Measurements from ENCODE around the gene KLHDC7B. TPM values are rescaled to one million over a fixed set of nuclear protein-coding genes. Genes with fewer than 3 reads are reported as not detected.
"Not testable (repeated sequence)": the region's sequence is repeated elsewhere in the genome, so short reads cannot be mapped to it uniquely, and the experiment has no call there.

Gene KLHDC7B
- polyA plus RNA-seq, 3 donors from 2014 or later: 2.4 to 8.1 (median 4.5) TPM

- no peak for DNase-seq
- Mint-ChIP-seq H3K36me3 (no peaks in the 10 kb centered on the region), H3K4me1 (peaks cover 24 to 30% of the 10 kb centered on the region in 2 donors), H3K27me3 (ENCODE audit: low read depth in 3 of 3) (peaks cover 4 to 28% (median 15%) of the 10 kb centered on the region in 3 donors), H3K4me3 (peak overlapping the region in 4 of 5 donors; percentile 13 to 60 (median 44)), H3K27ac (peak overlapping the region in 1 of 6 donors; percentile 64), H3K9me3 (peaks cover 0 to 1% (median 0%) of the 10 kb centered on the region in 6 donors)
Observed at GRCh38 chr22:50529416-50529896, 16.2 kb upstream of the KLHDC7B start.

DNA sequence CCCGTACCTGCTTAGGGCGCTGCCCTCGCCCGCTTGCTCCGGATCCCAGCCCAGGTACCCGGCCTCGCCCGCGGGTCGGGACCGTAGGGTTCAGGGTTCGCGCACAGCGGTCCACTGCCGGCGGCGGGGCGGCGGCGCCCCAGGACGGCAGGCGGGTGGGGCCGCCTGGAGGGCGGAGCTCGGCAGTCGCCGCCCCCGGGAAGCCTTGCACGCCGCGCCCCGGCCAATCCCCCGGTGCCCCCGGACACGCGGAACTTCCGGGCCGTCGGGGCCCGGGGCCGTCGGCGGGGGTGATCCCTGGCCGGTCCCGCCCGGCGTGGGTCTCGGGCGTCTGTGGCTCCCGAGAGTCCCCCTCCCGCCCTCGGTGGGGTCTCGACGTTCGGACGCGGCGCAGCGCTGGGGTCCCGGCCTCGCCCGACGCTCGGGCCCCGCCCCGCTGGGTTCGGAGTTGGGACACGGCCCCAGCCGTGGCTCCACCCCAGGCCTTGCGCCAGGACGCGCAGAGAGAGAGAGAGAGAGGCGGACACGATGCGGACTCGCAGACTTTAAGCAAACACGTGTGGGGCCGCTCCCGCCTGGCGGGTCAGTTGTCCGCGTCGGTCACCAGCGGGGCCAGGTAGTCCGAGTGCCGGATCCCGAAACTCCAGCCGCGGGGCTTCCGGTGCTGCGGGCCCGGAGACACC lies 15.7 kb upstream of the KLHDC7B start, which contains the start of gene TYMP:
TSS of gene TYMP (minus strand) at position 116 of the 683 bp plus-strand sequence. CDS start 303 bp downstream, outside the sequence.
- Mint-ChIP-seq H3K27me3 (ENCODE audit: low read depth in 3 of 3) (peaks cover 0 to 24% (median 14%) of the 10 kb centered on the region in 3 donors), H3K9me3 (peaks cover 0 to 1% (median 0%) of the 10 kb centered on the region in 6 donors), H3K4me1 (peaks cover 19 to 25% of the 10 kb centered on the region in 2 donors), H3K4me3 (peak within 1 kb of the TSS; percentile 83 to 92 (median 89)), H3K27ac (peak within 1 kb of the TSS; percentile 89 to 97 (median 92)), H3K36me3 (no peaks in the 10 kb centered on the region)
- DNase-seq: peak; percentile 65 to 72 (median 70)

- peaks cover 19 to 25% of the 10 kb centered on the region in 2 donors for H3K4me1 Mint-ChIP-seq
- peak overlapping the region; percentile 83 to 92 (median 89) for H3K4me3 Mint-ChIP-seq
- H3K27me3 Mint-ChIP-seq (ENCODE audit: low read depth in 3 of 3): peaks cover 0 to 20% (median 11%) of the 10 kb centered on the region in 3 donors
- no peaks in the 10 kb centered on the region for H3K36me3 Mint-ChIP-seq
- DNase-seq: no peak
- H3K9me3 Mint-ChIP-seq: peaks cover 0 to 1% (median 0%) of the 10 kb centered on the region in 6 donors
- H3K27ac Mint-ChIP-seq: peak overlapping the region; percentile 72 to 97 (median 92)
Observed at GRCh38 chr22:50530580-50530876, 15.2 kb upstream of the KLHDC7B start.

DNA sequence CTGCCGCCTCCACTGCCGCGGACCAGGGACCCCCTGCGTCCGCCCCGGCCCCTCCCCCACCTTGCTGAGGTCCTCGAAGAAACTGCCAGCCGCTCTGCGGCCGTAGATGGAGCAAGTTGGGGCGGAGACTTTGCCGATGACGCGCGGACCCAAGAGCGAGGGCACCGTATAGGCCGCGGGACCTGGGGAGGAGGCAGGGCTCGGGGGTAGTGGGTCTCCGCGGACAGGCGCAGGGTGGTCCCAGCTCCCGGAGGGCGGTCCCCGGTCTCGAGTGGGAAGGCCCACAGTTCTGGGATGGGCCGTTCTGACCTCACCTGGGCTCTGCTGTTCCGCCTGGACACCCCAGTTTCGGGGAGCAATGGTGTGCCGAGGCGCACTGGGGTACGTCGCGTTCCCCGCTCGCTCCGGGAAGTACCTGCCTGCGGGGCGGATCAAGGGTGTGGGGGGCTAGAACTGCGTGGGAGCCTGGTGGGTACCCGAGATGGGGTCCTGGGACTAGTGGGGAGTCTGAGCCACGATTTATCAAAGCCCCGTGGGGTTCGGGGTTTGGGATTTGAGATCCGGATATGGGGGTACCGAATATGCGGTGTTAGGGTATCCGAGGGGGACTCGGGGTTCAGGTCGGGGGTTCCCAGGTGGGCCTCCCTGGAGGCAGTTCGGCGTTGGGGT lies 14.7 kb upstream of the KLHDC7B start:
- Mint-ChIP-seq H3K27me3 (ENCODE audit: low read depth in 3 of 3) (peaks cover 0 to 19% (median 10%) of the 10 kb centered on the region in 3 donors), H3K4me1 (peaks cover 19 to 25% of the 10 kb centered on the region in 2 donors), H3K36me3 (no peaks in the 10 kb centered on the region), H3K27ac (peak overlapping the region; percentile 89 to 97 (median 92)), H3K4me3 (peak overlapping the region; percentile 83 to 92 (median 89)), H3K9me3 (peaks cover 0 to 1% (median 0%) of the 10 kb centered on the region in 6 donors)
- peak; percentile 75 to 81 (median 81) for DNase-seq

GRCh38 chr22:50531546-50531961 lies 14.1 kb upstream of the KLHDC7B start:
- Mint-ChIP-seq H3K4me1 (peaks cover 19 to 24% of the 10 kb centered on the region in 2 donors), H3K27ac (peak overlapping the region; percentile 89 to 97 (median 92)), H3K4me3 (peak overlapping the region; percentile 83 to 92 (median 89)), H3K36me3 (no peaks in the 10 kb centered on the region), H3K27me3 (ENCODE audit: low read depth in 3 of 3) (peaks cover 0 to 19% (median 10%) of the 10 kb centered on the region in 3 donors), H3K9me3 (peaks cover 0 to 1% (median 0%) of the 10 kb centered on the region in 6 donors)
- DNase-seq: peak; percentile 50 to 62 (median 60)

GRCh38 chr22:50531962-50532674 lies 13.6 kb upstream of the KLHDC7B start:
- Mint-ChIP-seq H3K4me1 (peaks cover 15 to 19% of the 10 kb centered on the region in 2 donors), H3K27me3 (ENCODE audit: low read depth in 3 of 3) (peaks cover 0 to 19% (median 10%) of the 10 kb centered on the region in 3 donors), H3K9me3 (peaks cover 0 to 1% (median 0%) of the 10 kb centered on the region in 6 donors), H3K27ac (peak overlapping the region in 5 of 6 donors; percentile 26 to 91 (median 53)), H3K4me3 (peak overlapping the region; percentile 83 to 92 (median 89)), H3K36me3 (no peaks in the 10 kb centered on the region)
- no peak for DNase-seq

GRCh38 chr22:50532824-50533796 lies 12.6 kb upstream of the KLHDC7B start:
- peaks cover 0 to 1% (median 0%) of the 10 kb centered on the region in 6 donors for H3K9me3 Mint-ChIP-seq
- peak overlapping the region; percentile 48 to 61 (median 59) for H3K4me3 Mint-ChIP-seq
- H3K27me3 Mint-ChIP-seq (ENCODE audit: low read depth in 3 of 3): peaks cover 0 to 19% (median 10%) of the 10 kb centered on the region in 3 donors
- no peaks in the 10 kb centered on the region for H3K36me3 Mint-ChIP-seq
- peaks cover 10 to 11% of the 10 kb centered on the region in 2 donors for H3K4me1 Mint-ChIP-seq
- H3K27ac Mint-ChIP-seq: peak overlapping the region in 5 of 6 donors; percentile 55 to 91 (median 74)
- no peak for DNase-seq

DNA sequence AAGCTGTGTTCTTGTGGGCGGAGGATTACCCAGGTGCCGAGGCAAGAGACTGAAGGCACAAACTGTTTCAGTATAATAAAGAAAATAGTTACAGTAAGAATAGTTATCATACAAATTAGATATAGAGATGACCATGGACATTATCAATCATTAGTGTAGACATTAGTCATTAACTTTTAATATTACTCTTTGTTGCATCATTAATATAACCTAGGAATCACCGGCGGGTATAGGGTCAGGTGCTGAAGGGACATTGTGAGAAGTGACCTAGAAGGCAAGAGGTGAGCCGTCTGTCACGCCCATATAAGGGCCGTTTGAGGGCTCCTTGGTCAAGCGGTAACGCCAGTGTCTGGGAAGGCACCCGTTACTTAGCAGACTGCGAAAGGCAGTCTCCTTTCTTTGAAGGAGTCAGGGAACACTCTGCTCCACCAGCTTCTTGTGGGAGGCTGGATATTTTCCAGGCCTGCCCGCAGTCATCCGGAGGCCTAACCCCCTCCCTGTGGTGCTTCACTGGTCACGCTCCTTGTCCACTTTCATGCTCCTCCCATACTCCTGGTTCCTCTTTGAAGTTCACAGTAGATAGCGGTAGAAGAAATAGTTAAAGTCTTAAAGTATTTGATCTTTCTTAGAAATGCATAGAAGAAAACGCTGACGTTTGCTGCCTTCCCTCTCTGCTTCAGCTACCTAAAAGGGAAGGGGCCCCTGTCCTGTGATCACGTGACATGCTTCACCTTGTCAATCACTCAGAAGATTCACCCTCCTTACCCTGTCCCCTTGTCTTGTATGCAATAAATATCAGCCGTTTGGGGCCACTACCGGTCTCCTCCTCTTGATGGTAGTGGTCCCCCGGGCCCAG lies 11.6 kb upstream of the KLHDC7B start:
- Mint-ChIP-seq H3K27ac (peak overlapping the region in 4 of 6 donors; percentile 46 to 91 (median 54)), H3K4me3 (peak overlapping the region in 2 of 5 donors; percentile 48 to 58), H3K27me3 (ENCODE audit: low read depth in 3 of 3) (peaks cover 0 to 16% (median 10%) of the 10 kb centered on the region in 3 donors), H3K4me1 (peaks cover 10 to 12% of the 10 kb centered on the region in 2 donors)
- H3K36me3 Mint-ChIP-seq, DNase-seq, H3K9me3 Mint-ChIP-seq: not testable (repeated sequence)

DNA sequence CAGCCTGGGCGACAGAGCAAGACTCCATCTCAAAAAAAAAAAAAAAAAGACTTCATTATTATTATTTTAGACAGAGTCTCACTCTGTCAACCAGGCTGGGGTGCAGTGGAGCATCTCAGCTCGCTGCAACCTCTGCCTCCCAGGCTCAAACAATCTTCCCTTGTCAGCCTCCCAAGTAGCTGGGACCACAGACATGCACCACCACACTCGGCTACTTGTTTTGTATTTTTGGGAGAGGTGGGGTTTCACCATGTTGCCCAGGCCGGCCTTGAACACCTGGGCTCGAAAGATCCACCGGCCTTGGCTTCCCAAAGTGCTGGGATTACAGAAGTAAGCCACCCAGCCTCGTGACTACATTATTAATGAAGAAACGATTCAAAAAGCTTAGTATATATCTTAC lies 10.6 kb upstream of the KLHDC7B start:
- no peak for DNase-seq
- peaks cover 0 to 22% (median 10%) of the 10 kb centered on the region in 3 donors for H3K27me3 Mint-ChIP-seq (ENCODE audit: low read depth in 3 of 3)
- peaks cover 0 to 1% (median 0%) of the 10 kb centered on the region in 6 donors for H3K9me3 Mint-ChIP-seq
- no peaks in the 10 kb centered on the region for H3K36me3 Mint-ChIP-seq
- H3K4me3 Mint-ChIP-seq: no peak overlapping the region
- H3K27ac Mint-ChIP-seq: no peak overlapping the region
- peaks cover 20 to 22% of the 10 kb centered on the region in 2 donors for H3K4me1 Mint-ChIP-seq

GRCh38 chr22:50536226-50536625 lies 9.5 kb upstream of the KLHDC7B start:
- Mint-ChIP-seq H3K27ac (peak overlapping the region in 3 of 6 donors; percentile 16 to 49 (median 34)), H3K27me3 (ENCODE audit: low read depth in 3 of 3) (peaks cover 2 to 17% (median 8%) of the 10 kb centered on the region in 3 donors), H3K9me3 (peaks cover 0 to 1% (median 0%) of the 10 kb centered on the region in 6 donors), H3K4me1 (peaks cover 27 to 33% of the 10 kb centered on the region in 2 donors), H3K4me3 (no peak overlapping the region), H3K36me3 (no peaks in the 10 kb centered on the region)
- no peak for DNase-seq

DNA sequence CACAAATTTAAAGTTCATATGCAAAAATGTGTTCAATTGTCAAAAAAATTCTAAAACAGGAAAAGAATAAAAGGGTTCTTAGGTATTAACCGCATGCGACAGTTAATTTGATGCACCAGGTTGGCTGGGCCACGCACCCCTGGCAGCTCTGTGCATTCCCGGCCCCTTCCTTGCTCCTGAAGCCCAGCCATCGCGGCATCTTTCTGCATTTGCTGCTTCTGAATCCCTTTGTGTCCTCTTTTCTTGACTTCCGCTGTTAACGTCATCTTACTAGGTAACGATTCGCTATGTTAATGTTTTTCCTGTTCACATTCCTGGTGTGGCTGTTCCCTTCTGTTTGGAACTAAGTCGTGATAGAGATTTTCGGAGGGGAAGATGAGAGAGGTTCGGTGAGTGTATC lies 7.9 kb upstream of the KLHDC7B start:
- Mint-ChIP-seq H3K4me3 (peak overlapping the region in 2 of 5 donors; percentile 27 to 53), H3K36me3 (no peaks in the 10 kb centered on the region), H3K27ac (peak overlapping the region; percentile 89 to 99 (median 96)), H3K9me3 (peaks cover 0 to 1% (median 0%) of the 10 kb centered on the region in 6 donors), H3K4me1 (peaks cover 30 to 38% of the 10 kb centered on the region in 2 donors), H3K27me3 (ENCODE audit: low read depth in 3 of 3) (peaks cover 2 to 13% (median 9%) of the 10 kb centered on the region in 3 donors)
- no peak for DNase-seq
